ENCODE data around the gene RNF126.
A peak's percentile ranks its signal among the peaks of the same experiment; 100 is the strongest.
"Not testable (repeated sequence)": the region's sequence is repeated elsewhere in the genome, so short reads cannot be mapped to it uniquely, and the experiment has no call there.

Gene RNF126

DNA sequence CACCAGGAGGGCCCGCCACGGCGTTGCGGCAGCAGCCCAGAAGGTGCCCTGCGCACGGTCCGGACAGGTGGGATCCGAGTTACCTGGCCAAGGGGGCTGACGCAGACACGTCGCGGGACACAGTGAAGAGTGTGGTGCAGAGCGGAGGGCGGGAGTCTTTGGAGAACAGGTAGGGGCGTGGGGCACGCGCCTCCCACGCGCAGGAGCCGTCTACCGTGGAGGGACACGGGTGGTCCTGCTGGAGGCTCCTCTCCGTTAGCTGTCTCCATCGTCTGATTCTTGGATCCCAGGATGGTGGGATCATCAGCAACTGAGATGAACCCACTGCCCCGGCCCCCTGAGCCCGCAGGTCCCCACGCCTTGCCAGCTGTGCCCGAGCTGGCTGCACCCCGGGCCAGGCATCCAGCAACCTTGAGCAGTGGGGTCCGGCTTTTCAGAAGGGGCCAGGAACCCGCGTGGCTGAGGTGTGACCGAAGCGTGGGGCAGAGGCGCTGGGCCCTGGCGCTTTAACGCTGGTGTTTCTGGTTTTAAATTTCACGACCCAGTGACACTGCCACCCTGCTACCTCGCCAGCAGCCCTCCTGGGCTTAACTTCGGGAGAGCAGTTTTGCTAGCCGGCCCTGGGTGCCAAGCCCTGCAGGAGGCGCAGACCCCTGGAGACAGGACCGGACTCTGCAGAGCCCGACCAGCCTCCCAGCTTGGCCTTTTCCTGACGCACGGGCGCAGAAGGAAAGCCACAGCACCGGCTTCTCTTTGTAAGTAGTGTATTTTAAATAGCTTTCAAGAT is 16.0 kb downstream of the RNF126 start:
- DNase-seq (ENCODE audit: low read depth), result no peak

DNA sequence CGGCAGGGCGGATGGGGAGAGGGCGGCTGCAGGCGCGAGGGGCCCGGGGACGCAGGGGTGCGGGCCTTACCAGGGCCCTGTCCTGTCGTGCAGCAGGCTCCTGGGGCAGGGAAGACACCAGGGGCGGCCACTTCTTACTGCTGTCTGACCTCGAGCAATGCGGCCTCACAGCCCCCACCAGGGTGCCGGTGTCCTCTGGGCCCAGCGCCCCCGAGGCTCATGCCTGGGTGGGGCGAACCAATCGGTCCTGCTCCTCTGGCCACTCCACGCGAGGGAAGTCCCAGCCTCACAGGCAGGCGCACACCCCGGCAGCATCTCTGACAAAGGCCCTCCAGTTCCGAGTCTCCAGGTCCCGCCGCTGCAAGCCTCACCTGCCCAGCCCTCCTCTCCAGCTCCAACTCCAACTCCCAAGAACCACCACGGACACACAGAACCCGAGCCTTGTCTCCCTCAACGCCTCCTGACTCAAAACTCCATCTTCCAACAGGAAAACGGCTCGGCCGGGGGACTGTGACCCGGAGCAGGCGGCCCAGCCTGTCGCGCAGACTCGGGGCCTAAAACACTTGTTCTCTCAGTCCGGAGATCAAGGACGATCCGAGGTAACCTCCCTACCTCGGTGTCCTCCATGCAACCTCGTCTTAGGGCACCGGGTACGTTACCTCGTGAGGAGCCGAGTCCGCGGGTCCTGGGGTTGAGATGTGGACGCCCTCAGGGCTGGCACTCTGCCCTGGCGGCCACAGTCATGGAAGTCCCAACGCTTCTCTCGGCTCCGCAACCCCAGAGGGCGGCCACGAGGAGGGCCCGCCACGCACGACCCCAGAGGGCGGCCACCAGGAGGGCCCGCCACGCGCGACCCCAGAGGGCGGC is 16.9 kb downstream of the RNF126 start:
- no peak for DNase-seq (ENCODE audit: low read depth)

DNA sequence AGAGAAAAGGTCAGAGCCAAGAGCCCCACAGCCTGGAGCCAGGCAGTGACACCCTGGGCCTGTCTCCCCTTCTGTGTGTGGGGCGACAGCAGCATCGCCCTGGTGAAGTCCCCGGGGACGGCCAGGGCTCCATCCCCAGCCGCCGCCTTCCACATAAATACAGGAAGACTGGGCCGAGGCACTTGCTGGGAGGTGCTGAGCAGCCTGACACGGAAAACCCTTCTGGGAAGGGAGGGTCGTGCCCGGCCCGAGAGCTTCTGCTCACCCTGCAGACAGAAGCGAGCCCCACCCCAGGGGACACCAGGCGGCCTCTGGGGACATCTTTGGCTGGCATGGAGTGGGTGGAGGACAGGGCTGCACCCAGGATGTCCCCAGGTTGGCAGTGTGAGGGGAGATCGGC is 18.2 kb downstream of the RNF126 start:
- DNase-seq (ENCODE audit: low read depth), result no peak

DNA sequence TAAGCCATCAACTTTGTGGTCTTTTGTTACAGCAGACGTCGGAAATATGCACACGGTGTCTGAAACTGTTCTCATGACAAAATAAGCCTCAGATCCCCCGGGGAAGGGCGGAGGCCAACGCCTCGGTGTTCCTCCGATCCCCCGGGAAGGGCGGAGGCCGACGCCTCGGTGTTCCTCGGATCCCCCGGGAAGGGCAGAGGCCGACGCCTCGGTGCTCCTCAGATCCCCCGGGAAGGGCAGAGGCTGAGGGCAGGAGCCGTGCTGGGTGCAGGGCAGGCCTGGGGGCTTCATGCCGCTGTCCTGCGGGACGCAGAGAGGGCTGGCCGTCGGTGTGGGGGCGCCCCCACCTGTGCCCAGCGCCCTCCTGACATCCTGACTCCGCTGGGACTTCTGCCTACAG is 18.7 kb downstream of the RNF126 start:
- no peak for DNase-seq (ENCODE audit: low read depth)

DNA sequence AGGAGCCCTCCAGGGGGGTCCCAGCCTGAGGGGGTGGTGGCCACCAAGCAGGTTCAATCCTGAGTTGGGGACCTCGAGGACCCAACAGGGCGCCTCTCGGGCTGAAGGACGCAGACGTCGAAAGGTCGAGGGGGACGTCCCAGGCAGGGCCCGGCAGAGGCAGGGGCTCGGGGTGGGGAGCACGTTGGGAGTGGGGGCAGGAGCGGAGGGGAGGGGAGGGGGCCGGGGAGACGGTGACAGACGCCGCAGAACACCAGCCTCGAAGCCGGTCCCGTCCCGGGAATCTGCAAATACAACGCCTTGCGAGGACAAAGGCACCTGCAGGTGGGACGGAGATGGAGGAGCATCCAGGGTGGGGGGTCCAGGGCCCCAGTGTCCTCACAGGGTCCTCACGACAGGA is 19.3 kb downstream of the RNF126 start:
- no peak for DNase-seq (ENCODE audit: low read depth)

DNA sequence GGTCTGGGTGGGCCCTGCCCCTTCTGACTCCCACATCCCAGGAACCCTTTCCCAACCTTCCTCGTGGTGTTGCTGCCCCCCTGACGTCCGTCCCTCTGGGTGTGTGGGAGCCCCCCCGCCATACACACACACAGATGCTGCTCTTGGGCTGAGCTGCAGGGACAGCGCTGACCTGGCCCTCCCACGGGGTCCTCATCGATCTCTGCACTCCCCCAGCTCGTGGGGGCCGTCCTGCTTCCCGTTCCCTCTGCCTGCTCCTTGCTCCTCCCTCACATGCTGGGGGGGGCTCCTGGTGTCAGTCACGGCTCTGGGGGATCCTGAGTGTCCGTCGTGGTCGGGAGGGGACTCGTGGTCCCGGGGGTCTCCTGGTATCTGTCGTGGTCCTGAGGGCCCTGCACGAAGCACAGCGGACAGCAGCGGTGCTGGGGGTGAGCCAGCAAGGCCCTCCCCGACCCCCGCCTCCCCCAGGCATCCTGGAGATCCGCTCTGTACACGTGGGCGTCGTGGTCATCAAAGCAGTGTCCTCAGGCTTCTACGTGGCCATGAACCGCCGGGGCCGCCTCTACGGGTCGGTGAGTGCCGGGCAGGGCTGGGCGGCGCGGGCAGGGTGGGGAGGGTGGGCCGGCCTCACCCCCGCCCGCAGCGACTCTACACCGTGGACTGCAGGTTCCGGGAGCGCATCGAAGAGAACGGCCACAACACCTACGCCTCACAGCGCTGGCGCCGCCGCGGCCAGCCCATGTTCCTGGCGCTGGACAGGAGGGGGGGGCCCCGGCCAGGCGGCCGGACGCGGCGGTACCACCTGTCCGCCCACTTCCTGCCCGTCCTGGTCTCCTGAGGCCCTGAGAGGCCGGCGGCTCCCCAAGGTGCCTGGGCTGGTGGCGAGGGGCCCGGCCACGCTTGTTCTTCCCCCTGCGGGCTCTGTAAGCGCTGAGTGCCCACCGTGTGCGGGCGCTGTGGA is 20.0 kb downstream of the RNF126 start:
- DNase-seq (ENCODE audit: low read depth), result no peak

DNA sequence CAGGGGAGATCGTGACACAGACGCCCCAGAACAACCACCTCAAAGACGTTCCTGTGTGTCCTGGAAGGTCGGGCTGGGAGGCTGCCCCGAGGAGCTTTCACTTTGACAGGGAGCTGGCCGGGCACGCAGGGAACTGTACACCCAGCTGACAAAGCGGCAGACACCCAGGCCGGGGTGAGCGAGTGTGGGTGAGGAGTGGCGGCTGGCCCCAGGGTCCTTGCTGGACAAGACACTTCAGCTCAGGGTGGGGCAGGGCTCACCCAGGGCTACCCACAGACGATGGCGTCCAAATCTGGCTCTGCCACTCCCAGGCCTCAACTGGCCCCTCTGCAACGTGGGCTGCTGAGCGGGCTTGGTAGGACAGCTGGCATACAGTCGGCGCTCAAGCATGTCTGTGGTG is 21.3 kb downstream of the RNF126 start:
- no peak for DNase-seq (ENCODE audit: low read depth)

DNA sequence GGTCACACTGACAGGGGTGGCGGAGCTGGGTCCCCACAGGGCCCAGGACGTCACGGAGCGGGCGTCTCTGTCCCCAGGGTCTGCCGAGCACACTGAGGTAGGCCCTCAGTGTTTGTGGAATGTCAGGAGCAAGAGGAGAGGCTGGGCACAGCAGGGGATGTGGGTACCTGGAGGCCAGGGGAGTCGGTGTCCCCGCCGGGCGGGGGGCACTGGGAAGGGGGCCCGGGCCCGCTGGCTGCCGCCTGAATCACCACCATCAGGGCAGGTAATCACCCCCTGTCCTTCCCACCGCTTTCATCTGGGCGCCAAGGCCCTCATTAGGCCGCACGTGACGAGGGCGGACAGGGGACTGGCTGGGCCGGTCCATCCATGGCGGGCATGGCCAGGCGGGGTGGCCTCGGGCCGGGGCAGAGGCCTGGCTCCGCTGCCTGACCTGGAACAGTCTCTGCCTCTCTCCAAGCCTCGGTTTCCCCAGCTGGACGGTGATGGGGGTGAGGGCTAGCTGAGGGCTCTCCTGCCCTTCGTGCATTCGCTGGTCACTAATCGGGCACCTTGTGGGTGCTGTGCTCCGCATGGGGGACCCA is 22.3 kb downstream of the RNF126 start:
- no peak for DNase-seq (ENCODE audit: low read depth)

DNA sequence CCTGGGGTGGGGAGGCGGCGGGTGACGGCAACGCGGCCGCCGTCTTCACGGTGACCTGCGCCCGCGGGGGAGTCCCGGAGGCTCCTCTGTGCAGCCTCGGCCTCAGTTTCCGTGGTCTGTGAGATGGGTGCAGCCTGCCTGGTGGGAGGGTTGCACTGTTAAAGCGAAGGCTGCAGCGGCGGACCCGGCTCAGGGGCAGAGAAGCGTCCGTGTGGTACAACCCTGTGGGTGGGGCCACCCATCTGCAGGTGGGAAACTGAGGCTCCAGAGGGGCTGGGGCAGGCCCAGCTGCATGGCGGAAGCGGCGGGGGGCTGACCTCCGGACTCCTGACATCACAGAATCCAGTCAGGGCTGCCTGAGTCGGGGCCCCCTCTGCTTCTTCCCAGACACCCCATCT is 22.9 kb downstream of the RNF126 start:
- DNase-seq (ENCODE audit: low read depth), result no peak

DNA sequence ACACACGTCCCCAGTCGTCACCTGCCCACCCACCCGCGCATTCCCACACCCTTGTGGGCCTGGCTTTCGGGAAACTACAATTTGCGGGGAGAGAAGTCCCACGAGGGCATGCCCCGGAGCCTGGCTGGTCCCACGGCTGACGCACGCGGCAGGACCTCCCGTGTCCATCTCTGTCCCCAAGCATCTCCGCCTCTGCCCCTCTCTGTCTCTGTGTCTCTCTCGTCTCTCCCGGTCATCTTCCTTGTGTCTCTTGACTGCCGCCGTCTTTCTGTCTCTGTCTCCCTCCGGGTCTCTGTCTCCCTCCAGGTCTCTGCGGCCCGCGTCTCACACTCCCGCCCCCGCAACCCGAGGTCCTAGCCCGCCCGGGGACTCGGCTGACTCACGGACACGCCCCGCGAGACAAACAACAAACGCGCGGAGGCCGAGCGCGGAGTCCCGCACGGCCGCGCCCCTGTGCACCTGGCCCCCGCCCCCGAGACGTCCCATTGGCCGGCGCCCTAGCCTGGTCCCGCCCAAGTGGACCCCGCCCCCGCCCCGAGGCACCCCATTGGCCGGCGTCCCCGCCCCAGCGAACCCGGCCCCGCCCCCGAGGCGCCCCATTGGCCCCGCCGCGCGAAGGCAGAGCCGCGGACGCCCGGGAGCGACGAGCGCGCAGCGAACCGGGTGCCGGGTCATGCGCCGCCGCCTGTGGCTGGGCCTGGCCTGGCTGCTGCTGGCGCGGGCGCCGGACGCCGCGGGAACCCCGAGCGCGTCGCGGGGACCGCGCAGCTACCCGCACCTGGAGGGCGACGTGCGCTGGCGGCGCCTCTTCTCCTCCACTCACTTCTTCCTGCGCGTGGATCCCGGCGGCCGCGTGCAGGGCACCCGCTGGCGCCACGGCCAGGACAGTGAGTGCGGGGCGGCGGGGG is 23.5 kb downstream of the RNF126 start, which contains the start of gene FGF22:
Gene FGF22, plus strand, starts transcription at position 627 of the 908 bp plus-strand sequence. Its CDS starts 47 bp downstream, at position 674.
- peak; percentile 71 for DNase-seq (ENCODE audit: low read depth)

DNA sequence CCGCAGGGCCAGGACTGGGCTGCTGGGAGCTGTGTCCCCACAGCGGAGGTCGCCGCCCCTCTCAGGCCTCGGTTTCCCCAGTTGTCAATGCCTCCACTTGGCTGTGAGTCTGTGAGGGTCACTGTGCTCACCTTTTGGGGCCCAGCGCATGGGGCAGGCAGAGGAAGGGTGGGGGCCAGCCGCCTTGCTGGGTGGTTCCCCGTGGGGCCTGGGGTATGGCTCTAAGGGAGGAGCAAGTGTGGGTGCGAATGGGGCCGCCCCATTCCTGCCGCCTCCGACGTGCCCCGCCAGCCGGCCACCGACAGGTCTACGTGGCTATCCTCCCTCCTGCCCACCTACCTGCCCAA is 24.1 kb downstream of the RNF126 start:
- DNase-seq (ENCODE audit: low read depth), result no peak

DNA sequence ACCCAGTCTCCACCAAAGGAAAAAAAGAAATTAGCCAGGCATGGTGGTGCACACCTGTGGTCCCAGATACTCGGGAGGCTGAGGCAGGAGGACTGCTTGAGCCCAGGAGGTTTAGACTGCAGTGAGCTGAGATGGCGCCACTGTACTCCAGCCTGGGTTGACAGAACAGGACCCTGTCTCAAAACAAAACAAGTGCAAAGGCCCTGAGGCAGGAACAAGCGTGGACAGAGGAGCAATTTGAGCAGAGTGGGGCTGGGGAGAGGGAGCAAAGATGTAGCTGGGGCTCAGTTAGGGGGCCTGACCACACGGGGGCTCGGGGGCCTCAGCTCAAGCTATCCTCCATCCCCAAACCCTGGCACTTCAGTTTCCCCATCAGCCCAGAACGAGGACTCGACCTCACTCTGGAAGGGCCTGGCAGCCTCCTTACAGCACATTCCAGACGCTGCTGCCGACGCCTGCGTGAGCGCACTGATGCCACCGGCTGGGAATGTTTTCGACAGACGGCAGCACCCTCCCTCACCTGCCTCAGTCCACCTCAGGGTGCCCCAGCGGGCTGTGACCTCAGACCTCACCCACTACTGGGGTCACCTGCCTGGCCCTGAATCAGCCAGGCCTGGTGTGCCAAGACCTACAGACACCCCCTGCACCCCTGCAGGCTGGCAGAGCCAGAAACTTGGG is 27.9 kb downstream of the RNF126 start:
- no peak for DNase-seq (ENCODE audit: low read depth)

DNA sequence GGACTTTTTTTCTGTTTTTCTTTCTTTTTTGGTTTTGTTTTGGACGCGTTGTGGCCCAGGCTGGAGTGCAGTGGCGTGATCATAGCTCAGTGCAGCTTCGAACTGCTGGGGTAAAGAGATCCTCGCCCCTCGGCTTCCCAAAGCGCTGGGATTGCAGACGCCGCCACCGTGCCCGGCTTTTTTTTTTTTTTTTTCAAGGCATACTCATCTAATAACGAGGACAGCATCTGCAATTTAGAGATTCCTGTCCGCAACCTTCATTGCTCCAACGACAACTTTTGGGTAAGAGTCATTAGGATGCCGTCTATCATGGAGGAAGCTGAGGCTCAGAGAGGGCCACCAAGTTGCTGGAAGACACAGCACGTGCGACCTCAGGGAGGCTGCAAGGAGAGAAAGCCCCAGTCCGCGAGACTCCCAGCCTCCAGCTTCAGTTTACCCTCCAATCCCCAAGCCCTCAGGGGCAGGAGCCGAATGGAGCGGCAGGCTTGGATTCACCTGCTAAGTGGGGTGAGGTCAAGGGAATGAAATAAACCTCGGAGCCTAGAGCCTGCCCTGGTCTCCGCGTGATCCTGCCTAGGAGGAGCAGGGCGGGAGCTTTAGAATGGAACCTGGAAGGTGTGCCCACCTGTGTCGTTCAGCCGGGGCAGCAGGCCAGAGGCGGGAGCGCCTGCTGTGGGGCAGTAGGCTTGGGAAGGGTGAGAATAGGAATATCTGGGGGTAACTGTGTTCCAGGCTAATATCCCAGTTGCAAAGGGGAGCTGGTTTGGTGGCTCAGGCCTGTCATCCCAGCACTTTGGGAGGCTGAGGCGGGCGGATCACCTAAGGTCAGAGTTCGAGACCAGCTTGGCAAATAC is 29.0 kb downstream of the RNF126 start:
- DNase-seq (ENCODE audit: low read depth), result no peak

DNA sequence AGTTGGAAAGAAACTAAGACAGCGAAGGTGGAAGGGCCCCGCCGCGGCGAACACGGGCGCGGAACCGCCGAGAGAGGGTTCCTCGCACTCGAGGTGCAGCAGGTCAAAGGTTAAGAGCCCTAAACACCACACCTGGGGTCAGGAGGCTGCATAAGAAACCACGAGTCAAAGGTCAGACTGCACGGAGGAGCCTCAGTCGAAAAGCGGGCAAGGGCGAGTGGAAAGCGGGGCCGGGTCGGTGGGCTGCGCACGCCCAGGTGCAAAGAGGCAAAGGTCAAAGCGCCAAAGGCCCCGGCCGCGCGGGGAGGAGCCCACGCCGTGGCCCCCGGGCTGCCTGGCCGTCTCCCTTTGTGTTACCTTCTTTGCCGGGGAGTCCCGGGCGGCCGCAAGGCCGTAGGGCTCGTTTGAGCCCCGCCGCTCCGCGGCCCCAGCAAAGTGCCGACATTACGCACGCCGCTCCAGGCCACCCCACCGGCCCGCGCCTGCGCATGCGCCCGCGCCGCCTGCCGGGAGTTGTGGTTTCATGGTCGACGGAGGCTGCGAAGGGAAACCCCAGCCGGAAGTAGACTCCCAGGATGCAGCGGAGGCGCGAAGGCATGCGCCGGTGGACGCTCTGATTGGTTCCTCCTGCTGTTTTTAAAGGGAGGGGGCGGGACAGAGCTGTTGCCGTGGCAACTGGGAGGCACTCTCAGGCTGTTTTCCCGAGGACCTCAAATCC is 29.8 kb downstream of the RNF126 start, which contains the start of gene POLRMT:
Gene POLRMT, minus strand, starts transcription at position 470 of the 718 bp plus-strand sequence. Its CDS starts 25 bp downstream, at position 445.
- peak; percentile 96 for DNase-seq (ENCODE audit: low read depth)

DNA sequence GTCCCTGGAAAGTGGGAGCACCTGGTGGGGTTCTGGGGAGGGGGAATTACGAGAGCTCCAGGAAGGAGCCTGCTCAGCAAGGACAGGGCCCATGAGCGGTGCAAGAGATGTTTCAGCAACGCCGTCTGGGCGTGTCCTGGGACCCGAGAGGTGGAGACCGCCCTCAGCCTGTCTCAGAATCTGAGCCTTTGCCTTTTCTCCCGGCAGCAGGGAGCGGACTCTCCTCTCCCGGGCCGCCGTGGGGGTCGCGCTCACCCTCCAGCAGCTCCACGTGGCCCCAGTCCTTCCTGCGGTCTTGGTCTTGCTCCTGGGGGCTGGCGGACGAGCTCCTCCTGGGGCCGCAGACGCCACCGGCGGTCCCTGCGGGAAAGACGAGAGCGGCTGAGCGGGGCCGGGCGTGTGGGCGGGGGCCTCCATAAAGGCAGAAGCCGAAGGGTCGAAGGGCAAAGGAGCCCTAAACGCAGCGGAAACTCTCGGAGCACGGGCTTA is 30.4 kb downstream of the RNF126 start:
- DNase-seq (ENCODE audit: low read depth), result peak; percentile 47

DNA sequence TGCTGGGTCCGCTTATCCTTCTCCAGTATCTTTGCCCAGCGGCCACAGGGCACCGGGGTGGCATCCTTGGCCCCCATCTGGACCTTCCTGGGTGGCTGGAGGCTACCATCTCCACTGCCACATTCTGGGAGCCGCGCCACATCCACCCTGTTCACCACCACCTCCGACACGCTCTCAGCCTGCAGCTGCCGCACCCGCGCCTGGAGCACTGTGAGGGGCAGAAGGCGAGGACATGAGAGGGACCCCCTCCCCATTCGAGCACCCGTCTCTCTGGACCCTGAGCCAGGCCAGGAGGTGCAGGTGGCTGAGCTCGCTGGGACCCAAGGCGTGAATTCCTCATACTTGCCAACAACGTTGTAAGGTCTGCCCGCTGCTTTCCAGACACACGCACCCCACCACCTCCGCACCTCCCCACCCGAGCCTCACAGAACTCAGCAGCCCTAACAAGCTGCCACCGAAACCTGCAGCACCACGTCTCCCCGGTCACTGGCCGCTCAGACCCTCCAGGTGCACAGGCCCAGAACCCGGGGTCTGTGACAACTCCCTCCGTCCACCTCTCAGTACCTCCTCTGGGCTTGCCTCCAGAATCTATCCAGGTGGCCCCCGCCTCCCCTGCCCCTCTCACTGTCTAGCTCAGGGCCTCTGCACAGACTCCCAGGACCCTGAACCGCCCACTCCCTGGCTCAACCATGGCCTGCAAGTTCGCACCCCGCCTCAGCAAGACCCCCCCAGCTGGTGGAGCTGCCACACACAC is 32.9 kb downstream of the RNF126 start:
- no peak for DNase-seq (ENCODE audit: low read depth)

DNA sequence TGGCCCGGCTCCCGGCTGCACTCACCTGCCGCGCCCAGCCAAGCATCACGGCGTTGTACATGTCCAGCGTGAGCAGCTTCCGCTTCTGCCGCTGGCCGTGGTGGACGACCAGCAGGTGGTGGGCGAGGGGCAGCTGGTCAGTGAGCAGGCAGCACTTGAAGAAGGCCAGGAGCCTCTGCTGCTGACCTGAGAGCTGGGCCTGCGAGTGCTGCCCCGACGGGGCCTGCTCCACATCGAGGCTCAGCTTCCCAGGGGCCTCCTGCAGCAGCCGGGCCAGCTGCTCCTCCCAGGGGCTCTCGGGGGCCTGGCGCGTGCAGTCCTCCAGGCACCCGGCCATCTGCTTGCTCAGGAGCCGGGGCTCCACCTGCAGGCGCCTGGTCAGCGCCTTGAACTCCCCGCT is 33.5 kb downstream of the RNF126 start:
- not testable (repeated sequence) for DNase-seq (ENCODE audit: low read depth)
